ENCODE results near the gene TSHZ3.

Gene TSHZ3

DNA sequence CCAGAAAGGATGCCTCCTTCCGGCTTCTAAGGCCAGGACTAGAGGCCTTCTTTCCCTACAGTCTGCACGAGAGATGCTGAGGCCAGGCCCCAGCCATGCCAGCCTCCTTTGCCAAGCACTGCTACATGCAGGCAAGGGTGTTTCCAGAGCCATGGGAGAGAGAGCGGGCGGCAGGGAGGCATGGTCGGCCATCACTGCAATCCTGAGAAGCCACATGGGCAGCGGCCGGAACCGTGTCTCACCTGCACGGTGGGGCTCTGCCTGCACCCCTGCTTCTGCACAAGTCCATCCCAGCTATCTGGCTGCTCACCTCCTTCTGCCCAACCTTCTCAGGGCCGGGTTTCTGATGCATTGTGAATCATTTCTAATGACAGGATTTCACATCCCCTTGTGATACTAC lies 35.1 kb downstream of the TSHZ3 start:
- DNase-seq (ENCODE audit: low read depth): no peak
- no peak overlapping the region for H3K4me3 ChIP-seq (ENCODE audit: low read depth, low read length)
- TF ChIP-seq, protein P1, sequence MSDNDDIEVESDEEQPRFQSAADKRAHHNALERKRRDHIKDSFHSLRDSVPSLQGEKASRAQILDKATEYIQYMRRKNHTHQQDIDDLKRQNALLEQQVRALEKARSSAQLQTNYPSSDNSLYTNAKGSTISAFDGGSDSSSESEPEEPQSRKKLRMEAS (IDR thresholded peaks at IDR 0.05; ENCODE audit: low read depth, low read length): no peak
- TF ChIP-seq POLR2A (IDR thresholded peaks at IDR 0.05; ENCODE audit: extremely low read depth, insufficient read length) (no peak), MYC (IDR thresholded peaks at IDR 0.05; ENCODE audit: low read depth, low read length) (no peak)
- TF ChIP-seq, protein P2, sequence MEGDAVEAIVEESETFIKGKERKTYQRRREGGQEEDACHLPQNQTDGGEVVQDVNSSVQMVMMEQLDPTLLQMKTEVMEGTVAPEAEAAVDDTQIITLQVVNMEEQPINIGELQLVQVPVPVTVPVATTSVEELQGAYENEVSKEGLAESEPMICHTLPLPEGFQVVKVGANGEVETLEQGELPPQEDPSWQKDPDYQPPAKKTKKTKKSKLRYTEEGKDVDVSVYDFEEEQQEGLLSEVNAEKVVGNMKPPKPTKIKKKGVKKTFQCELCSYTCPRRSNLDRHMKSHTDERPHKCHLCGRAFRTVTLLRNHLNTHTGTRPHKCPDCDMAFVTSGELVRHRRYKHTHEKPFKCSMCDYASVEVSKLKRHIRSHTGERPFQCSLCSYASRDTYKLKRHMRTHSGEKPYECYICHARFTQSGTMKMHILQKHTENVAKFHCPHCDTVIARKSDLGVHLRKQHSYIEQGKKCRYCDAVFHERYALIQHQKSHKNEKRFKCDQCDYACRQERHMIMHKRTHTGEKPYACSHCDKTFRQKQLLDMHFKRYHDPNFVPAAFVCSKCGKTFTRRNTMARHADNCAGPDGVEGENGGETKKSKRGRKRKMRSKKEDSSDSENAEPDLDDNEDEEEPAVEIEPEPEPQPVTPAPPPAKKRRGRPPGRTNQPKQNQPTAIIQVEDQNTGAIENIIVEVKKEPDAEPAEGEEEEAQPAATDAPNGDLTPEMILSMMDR (IDR thresholded peaks at IDR 0.05; ENCODE audit: low read depth, low read length): no peak

DNA sequence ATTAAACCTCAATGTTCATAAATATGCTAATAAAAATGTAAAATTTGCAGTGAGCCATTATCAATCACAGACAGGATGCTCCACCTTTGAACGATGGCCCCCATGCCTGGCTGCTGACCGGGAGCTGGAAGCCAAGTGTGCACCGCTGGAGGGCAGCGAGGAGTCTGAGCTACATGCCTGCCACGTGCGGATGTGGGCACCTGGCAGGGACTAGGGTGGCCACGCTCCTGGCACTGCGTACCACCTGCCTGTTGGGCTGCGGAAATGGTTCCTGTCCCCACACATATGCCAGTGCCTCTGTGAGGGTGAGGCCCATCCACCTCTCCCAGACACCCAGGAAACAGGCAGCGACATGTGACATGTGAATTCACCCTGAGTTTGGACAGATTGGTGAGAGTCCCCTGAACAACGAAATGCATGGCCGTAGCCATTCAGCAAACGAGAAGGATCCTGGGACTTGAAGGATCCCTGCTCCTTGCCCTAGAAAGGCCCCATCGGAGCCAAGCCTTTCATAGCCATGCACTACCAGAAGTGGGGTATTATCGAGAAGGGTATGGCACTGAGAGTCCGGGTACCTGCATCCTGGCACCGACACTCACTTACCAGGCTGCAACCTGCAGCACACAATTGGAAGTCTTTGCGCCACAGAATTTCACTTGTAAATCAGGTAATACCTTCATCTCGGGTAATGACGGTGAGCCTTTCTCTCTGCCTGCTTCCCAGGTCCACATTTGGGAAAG lies 35.8 kb downstream of the TSHZ3 start:
- H3K4me3 ChIP-seq (ENCODE audit: low read depth, low read length): no peak overlapping the region
- no peak for DNase-seq (ENCODE audit: low read depth)
- TF ChIP-seq, protein P1 (IDR thresholded peaks at IDR 0.05; ENCODE audit: low read depth, low read length): no peak
- TF ChIP-seq POLR2A (IDR thresholded peaks at IDR 0.05; ENCODE audit: extremely low read depth, insufficient read length) (no peak), MYC (IDR thresholded peaks at IDR 0.05; ENCODE audit: low read depth, low read length) (no peak)
- TF ChIP-seq, protein P2 (IDR thresholded peaks at IDR 0.05; ENCODE audit: low read depth, low read length): no peak

DNA sequence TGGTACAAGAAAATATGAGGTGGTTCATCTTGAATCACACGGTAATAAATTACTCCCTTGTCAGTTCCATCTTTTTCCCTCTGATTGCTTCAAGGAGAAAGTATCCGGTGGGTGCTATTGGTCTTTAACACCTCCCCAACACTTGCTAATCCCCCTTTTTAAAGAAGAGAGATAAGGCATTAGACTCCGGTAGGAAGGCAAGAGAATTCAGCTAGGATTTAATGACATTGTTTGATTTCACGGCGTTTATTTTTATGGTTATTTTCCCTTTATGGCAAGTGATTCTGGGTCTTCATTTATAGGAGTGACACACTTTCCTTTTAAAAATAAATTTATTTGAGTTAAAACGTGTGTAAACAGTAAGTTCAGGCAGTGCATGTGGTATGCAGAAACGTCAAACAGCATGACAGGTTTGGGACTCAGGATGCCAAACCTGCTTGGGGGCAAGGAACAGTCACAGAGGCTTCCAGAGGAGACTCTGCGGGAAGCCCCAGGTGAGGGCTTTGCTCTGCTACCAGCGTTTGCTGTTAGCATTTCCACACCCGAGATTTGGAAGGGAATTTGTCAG lies 36.5 kb downstream of the TSHZ3 start:
- H3K4me3 ChIP-seq (ENCODE audit: low read depth, low read length): no peak overlapping the region
- TF ChIP-seq MYC (IDR thresholded peaks at IDR 0.05; ENCODE audit: low read depth, low read length): no peak
- TF ChIP-seq POLR2A (IDR thresholded peaks at IDR 0.05; ENCODE audit: extremely low read depth, insufficient read length): no peak
- TF ChIP-seq, protein P1 (IDR thresholded peaks at IDR 0.05; ENCODE audit: low read depth, low read length): no peak
- TF ChIP-seq, protein P2 (IDR thresholded peaks at IDR 0.05; ENCODE audit: low read depth, low read length): no peak
- no peak for DNase-seq (ENCODE audit: low read depth)

DNA sequence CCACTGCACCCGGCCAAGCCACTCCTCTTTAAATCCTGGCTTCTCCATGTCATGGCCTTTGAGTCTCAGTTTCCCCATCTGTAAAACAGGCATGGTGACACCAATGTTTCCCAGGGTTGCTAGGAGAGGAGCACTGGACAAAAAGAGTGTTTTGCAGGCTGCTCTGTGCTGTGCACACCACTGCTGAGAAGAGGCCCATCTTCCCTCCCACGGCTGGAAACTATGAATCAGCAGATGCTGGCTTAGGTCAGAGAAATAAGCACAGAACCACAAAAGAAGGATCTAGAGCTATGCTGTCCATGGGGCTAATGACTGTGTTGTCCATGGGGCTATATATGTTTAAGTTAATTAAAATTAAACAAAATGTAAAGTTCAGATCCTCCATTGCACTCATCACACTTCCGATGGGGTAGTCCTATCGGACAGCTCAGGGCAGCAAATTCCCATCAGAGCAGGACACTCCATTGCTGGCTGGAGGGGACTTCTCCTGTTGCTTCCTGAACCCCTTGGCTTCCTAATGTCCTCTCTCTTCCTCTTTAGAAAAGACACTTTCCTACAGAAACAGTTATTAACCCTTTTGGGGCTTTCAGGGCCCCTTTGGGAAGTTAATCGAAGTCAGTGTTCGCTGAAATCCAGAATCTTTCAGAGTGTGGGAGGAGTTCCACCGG lies 37.1 kb downstream of the TSHZ3 start:
- DNase-seq (ENCODE audit: low read depth): peak; percentile 78
- no peak overlapping the region for H3K4me3 ChIP-seq (ENCODE audit: low read depth, low read length)

DNA sequence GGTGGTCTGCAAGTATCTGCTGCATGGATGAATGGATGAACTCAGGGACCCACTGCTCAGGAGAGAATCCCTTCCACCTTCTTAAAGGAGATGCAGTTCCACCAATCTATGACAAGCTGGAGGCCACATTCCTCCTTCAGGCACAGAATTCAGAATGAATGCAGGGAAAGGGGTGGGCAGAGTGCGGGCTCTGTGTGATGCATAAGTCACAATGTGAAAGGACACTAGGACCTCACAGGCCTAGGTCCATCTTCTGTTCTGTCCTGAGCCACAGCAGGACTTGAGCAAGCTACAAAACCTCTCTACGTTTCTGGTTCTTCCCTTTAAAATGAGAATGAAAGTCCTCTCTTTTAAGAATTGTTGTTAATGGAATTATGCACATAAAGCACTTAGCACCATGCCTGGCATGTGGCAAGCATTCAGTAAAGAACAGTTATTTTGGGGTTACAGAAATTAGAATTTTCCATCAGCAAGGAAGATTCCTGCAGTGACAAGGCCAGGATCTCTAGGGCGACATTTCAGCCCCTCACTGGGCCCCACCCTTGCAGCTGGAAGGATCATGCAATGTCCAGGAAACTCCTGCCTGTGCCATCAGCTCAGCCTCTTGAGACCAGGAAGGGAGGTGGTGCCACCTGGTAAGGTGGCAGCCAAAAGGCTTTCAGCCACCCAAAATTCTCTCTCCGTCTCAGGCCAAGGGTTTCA lies 38.7 kb downstream of the TSHZ3 start:
- TF ChIP-seq MYC (IDR thresholded peaks at IDR 0.05; ENCODE audit: low read depth, low read length) (no peak), POLR2A (IDR thresholded peaks at IDR 0.05; ENCODE audit: extremely low read depth, insufficient read length) (no peak)
- TF ChIP-seq, protein P1 (IDR thresholded peaks at IDR 0.05; ENCODE audit: low read depth, low read length): no peak
- TF ChIP-seq, protein P2 (IDR thresholded peaks at IDR 0.05; ENCODE audit: low read depth, low read length): no peak
- H3K4me3 ChIP-seq (ENCODE audit: low read depth, low read length): no peak overlapping the region
- no peak for DNase-seq (ENCODE audit: low read depth)

More for the DNA sequence above, 37.1 kb downstream of the TSHZ3 start:
- no peak for TF ChIP-seq MYC (IDR thresholded peaks at IDR 0.05; ENCODE audit: low read depth, low read length)
- TF ChIP-seq, protein P1 (IDR thresholded peaks at IDR 0.05; ENCODE audit: low read depth, low read length): no peak
- TF ChIP-seq, protein P2 (IDR thresholded peaks at IDR 0.05; ENCODE audit: low read depth, low read length): no peak
- TF ChIP-seq POLR2A (IDR thresholded peaks at IDR 0.05; ENCODE audit: extremely low read depth, insufficient read length): no peak
